Measurements from ENCODE around the gene PHF13.
A peak's percentile ranks its signal among the peaks of the same experiment; 100 is the strongest.

PHF13 gene

DNA sequence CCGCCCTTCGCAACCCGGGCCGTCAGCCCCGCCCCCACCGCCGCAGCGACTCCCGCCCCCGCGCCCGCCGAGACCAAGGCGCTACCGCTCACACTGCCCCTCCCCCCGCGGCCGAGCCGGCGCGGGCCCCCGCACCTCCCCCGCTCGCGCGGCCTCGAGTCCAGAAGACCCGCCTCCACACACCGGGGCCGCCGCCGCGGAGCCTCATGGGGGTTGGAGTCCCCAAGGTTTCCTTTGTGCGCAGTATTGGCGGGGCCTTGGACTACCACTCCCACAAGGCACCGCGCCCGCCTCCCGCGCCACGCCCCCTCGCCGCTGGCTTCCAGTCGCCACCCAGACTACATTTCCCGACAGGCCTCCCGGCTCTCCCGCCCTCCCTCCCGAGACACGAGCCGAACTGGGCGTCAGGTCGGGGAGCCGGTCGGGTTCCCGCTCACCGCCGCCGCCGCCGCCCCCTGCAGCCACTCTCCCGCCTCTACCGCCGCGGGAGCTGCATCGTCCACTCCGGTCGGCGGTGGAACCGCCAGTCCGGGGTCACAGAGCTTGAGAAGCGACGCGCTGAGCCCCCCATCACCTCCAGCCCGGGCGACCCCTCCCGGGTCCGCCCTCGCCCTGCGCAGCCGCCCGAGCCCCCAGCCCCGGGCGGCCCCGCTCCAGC is at the start of gene PHF13:
Gene PHF13, plus strand, starts transcription at position 371 of the 658 bp plus-strand sequence. CDS start 336 bp downstream, outside the sequence.
- peak; percentile 99 for DNase-seq (ENCODE audit: low spot score)

- no peak for DNase-seq (ENCODE audit: low spot score)
Observed at GRCh38 chr1:6569033-6569432, 44.5 kb upstream of the PHF13 start.

DNA sequence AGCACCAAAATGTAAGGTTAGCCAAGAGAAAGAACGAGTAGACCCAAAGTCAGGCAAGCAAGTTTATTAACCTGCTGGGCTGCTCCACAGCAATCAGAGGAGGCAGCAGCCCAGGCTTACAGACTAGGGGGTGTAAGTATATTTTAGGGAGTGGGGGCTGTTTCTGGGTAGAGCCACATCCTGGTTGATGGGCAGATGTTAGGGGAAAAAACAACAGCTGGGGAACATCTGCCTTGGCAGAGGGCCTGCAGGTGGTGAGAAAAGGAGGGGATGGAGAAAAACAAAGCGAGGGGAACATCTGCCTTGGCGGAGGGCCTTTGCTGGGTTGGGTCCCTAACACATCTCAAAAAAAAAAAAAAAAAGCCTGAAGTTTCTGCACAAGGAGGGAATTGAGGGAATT is 43.4 kb upstream of the PHF13 start:
- DNase-seq (ENCODE audit: low spot score): no peak

DNA sequence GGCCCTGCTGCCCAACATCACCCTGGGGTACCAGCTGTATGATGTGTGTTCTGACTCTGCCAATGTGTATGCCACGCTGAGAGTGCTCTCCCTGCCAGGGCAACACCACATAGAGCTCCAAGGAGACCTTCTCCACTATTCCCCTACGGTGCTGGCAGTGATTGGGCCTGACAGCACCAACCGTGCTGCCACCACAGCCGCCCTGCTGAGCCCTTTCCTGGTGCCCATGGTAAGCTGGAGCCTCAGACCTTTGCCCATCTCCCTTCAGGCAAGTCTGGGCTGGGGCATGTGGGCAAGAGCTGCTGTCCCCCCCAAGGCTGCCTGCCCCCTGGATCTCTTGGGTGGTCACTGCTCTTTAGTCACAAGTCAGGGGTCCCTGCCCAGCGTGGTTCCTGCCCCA is 42.5 kb upstream of the PHF13 start:
- DNase-seq (ENCODE audit: low spot score): no peak

GRCh38 chr1:6572653-6573383 is 40.7 kb upstream of the PHF13 start:
- no peak for DNase-seq (ENCODE audit: low spot score)

DNA sequence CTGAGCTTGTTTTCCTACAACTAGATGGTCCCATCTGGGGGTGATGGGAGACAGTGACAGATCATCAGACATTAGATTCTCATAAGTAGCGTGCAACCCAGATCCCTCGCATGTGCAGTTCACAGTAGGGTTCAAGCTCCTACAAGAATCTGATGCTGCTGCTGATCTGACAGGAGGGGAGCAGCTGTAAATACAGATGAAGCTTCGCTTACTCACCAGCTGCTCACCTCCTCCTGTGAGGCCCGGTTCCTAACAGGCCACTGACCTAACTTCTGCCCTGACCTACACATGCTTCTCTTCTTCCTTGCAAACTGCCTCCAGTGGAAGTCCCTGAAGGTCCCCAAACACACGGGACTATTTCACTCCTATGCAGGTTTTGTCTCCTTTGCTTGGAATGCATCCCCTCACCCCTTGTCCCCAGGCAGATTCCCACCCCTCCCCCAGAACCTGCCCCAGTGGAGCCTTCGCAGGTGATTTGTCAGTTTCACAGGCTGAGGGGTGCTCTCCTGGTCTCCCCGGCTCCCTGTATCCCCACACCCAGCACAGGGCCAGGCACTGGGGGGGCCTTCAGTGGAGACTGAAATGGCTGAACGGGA is 39.4 kb upstream of the PHF13 start:
- no peak for DNase-seq (ENCODE audit: low spot score)

GRCh38 chr1:6574818-6575217 is 38.7 kb upstream of the PHF13 start:
- DNase-seq (ENCODE audit: low spot score): no peak

GRCh38 chr1:6577831-6578525 is 35.6 kb upstream of the PHF13 start:
- DNase-seq (ENCODE audit: low spot score): no peak

- DNase-seq (ENCODE audit: low spot score): no peak
Observed at GRCh38 chr1:6578624-6579373, 34.7 kb upstream of the PHF13 start.

DNA sequence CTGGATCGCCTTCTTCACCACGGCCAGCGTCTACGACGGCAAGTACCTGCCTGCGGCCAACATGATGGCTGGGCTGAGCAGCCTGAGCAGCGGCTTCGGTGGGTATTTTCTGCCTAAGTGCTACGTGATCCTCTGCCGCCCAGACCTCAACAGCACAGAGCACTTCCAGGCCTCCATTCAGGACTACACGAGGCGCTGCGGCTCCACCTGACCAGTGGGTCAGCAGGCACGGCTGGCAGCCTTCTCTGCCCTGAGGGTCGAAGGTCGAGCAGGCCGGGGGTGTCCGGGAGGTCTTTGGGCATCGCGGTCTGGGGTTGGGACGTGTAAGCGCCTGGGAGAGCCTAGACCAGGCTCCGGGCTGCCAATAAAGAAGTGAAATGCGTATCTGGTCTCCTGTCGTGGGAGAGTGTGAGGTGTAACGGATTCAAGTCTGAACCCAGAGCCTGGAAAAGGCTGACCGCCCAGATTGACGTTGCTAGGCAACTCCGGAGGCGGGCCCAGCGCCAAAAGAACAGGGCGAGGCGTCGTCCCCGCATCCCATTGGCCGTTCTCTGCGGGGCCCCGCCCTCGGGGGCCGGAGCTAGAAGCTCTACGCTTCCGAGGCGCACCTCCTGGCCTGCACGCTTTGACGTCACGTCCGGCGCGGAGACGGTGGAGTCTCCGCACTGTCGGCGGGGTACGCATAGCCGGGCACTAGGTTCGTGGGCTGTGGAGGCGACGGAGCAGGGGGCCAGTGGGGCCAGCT is 34.0 kb upstream of the PHF13 start, which contains the start of gene ZBTB48:
Gene ZBTB48, plus strand, starts transcription at position 621 of the 745 bp plus-strand sequence. CDS start 616 bp downstream, outside the sequence.
- peak; percentile 98 for DNase-seq (ENCODE audit: low spot score)

DNA sequence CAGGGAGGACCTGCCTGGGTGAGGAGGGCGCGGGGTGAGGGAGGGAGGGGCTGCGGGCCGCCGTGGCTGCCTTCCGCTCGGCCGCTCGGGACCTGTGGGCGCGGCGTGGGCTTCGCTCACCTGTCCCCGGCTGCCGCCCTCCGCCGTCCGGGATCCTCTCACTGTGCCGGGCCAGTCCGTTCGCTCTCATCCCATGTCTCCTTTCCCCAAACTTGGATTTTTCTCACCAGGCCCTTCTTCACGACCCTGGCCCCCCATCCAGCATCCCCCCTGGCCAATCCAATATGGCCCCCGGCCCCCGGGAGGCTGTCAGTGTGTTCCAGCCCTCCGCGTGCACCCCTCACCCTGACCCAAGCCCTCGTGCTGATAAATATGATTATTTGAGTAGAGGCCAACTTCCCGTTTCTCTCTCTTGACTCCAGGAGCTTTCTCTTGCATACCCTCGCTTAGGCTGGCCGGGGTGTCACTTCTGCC is 33.4 kb upstream of the PHF13 start:
- no peak for DNase-seq (ENCODE audit: low spot score)

GRCh38 chr1:6580593-6581409 is 32.7 kb upstream of the PHF13 start:
- DNase-seq (ENCODE audit: low spot score): no peak

DNA sequence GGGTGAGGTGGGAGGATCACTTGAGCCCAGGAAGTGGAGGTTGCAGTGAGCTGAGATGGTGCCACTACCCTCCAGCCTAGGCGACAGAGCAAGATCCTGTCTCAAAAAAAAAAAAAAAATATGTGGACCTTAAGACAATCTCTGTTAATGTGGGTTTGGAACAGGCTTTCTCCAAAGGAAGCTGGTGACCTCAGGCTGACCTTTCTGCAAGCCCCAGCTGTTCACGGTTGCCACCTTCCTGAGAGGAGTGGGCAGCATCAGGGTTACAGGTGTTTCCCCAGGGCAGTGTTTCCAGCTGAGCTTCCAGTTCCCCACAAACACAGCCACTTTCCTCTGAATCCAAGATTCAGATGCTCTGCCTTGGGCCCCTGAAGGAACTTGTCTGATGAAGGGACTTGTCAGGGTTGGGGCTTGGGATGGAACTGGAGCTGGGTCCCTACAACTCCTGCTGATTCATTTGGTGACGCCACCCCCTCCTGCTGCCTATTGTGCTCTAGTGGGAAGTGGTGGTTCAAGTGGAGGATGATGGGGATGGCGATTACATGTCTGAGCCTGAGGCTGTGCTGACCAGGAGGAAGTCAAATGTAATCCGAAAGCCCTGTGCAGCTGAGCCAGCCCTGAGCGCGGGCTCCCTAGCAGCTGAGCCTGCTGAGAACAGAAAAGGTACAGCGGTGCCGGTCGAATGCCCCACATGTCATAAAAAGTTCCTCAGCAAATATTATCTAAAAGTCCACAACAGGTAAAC is 31.8 kb upstream of the PHF13 start:
- no peak for DNase-seq (ENCODE audit: low spot score)

DNA sequence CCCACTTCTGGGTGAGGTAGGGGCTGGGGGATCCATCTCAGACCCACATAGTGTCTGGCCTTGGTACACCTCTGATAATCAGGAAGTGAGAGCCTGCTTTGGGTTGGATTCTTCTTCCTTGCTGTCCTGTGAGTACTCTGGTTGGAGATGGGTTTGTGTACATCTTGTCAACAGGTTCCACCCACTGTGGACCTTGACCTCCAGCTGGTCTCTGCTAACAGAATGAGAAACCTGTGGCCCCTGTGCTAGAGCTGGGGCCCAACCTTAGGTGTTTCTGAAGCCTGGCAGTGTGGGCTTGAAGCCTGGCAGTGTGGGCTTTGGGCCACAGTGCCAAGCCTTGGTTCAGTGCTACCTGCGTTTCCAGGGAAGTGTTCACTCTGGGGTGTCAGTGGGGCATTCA is 31.2 kb upstream of the PHF13 start:
- DNase-seq (ENCODE audit: low spot score): no peak

DNA sequence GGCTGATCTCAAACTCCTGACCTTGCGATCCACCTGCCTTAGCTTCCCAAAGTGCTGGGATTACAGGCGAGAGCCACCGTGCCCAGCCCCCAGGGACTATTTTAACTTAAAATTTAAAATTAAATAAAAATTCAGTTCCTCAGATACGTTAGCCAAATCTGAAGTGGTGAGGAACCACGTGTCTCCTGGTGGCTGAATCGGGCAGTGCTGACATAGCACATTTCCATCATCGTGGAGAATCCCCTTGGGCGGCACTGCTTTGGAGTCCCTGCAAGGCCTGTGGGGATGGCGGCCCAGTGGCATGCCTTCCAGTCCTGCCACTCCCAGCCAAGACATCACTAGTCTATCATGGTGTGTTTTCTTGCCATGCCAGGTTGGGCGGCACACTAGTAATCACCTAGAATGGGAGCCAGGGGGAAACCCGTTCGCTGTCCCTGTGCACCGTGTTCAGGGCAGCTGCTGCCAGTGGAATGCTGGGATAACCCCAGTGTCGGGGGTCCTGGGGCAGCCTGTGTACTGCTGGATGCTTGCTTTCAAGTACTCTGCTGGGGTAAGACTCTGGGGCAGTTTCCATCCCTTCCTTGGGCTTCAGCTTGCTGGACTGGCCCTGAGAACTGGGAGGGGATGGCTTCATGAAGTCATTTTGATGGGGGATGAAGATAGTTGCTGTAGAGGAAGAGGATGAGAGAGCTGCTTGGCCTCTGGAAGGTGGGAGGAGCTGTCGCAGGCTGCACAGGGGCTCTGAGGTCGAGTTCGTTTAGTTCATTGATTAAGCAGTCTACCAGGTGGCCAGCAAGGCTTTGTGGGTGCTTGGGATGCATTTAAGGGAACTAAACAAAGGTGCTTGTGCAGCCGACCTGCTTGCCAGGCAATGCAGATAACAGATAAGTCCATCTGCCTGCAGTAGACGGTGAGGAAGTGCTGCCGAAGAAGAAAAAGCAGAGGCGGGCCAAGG is 29.1 kb upstream of the PHF13 start:
- DNase-seq (ENCODE audit: low spot score): no peak

DNA sequence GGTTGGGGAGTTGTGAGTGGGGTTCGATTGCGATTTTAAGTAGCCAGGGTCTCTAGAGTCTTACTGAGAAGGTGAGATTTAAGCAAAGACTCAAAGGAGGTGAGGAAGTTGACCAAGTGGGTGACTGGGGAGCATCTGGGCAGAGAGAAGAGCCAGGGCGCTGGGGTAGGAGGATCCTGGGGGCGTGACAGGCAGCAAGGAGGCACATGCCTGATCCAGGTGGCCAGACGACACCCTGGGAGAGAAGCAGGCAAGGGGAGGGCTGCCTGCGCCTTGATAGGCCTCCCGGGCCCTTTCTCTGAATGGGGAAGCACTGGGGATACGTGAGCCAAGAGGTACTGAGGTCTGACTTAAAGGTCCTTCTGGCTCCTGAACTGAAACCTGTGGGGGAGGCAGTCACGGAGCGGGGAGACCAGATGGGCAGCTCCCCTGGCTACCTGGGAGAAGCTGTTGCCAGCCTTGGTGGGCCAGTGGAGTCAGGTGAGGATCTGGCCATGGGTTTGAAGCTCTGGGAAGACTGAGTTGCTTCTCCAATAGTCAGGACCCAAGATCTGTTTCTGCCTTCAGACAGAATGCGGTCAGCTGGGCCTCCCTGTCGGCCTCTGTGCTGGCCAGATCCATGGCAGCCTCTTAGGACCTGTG is 28.3 kb upstream of the PHF13 start:
- DNase-seq (ENCODE audit: low spot score): no peak

DNA sequence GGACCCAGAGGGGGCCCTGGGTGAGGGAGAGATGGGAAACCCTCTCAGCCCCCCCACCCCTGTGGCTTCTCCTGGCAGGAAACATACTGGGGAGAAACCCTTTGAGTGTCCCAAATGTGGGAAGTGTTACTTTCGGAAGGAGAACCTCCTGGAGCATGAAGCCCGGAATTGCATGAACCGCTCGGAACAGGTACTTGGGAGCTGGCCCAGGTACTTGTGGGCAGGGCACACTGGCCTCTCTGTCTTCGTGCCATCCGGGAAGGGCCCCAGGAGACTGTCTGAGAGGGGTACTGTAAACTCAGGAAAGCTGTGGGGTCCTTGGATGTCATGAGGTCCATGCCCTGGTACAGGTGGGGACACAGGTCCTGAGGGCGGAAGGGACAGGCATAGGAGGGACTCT is 27.7 kb upstream of the PHF13 start:
- DNase-seq (ENCODE audit: low spot score): no peak

DNA sequence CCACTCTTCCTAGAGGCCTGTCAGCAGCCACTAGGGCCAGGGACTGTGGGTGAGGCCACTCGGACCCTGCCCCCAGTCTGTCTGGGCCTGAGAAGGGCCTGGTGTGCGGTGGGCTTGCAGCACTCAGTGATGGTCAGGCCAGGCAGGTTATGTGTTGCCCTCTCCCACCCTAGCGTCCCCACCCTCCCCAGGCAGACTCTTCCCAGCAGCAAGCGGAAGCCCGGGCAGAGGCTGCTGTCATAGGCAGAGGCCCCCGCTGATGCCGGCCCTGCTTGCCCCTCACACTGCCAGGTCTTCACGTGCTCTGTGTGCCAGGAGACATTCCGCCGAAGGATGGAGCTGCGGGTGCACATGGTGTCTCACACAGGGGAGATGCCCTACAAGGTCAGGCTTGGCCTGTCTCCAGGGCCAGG is 27.1 kb upstream of the PHF13 start:
- no peak for DNase-seq (ENCODE audit: low spot score)

All from putamen (tissue), 1 donor.